IMR-90 (cell line): ENCODE data around the gene PDS5B. TPM values are rescaled to one million over a fixed set of nuclear protein-coding genes. Genes with fewer than 3 reads are reported as not detected.

ENCODE experiments used
- ATAC-seq: fragments of 200-7000 bp; cut with Tn5 transposase; 2 replicates; pipeline ENCODE4 v1.9.1; 2020; ENCODE audit warnings: low read depth, mild to moderate bottlenecking, moderate library complexity
- BruUV-seq: library from RNA; stranded (reverse); fragments of 400-500 nt; replicated peaks from 2 replicates; lab custom pipeline; 2021; lab: Mats Ljungman, UMichigan
- CTCF ChIA-PET: fragments of 300-600 bp; formaldehyde crosslinking; extraction: SDS; loops from one replicate; lab custom pipeline; 2021; ENCODE audit warnings: antibody characterized with exemption; lab: Yijun Ruan, JAX
- POLR2A ChIA-PET: fragments of 300-600 bp; sonication (Branson Sonifier 250); formaldehyde crosslinking; loops from one replicate; lab custom pipeline; 2022; ENCODE audit warnings: antibody characterized with exemption; ENCODE audit not compliant: unreplicated experiment; lab: Charles Lee
- DNase-seq: peaks from one replicate; pipeline ENCODE4 v3.0.0; 2013
- H2AFZ ChIP-seq: replicated peaks from 2 replicates; pipeline ENCODE3; 2013; ENCODE audit warnings: low read length, mild to moderate bottlenecking; ENCODE audit not compliant: poor library complexity
- H2AK5ac ChIP-seq: 2 replicates; pipeline ENCODE4 v1.6.1; 2013; ENCODE audit warnings: low read depth, low read length, inconsistent platforms
- H2AK9ac ChIP-seq: replicated peaks from 2 replicates; pipeline ENCODE3; 2013; ENCODE audit warnings: mild to moderate bottlenecking, low read depth, low read length, moderate library complexity; ENCODE audit not compliant: poor library complexity
- H2BK120ac ChIP-seq: 2 replicates; pipeline ENCODE4 v1.6.1; 2013; ENCODE audit warnings: low read depth, low read length, inconsistent platforms
- H2BK15ac ChIP-seq: 3 replicates; pipeline ENCODE4 v1.6.1; 2013; ENCODE audit warnings: low read depth, low read length, inconsistent platforms
- H2BK20ac ChIP-seq: 2 replicates; pipeline ENCODE4 v1.6.1; 2013; ENCODE audit warnings: low read depth, mild to moderate bottlenecking, inconsistent platforms, low read length, moderate library complexity
- H2BK5ac ChIP-seq: 2 replicates; pipeline ENCODE4 v1.6.1; 2013; ENCODE audit warnings: mild to moderate bottlenecking, low read depth, low read length, inconsistent platforms; ENCODE audit not compliant: poor library complexity, severe bottlenecking
- H3K14ac ChIP-seq: replicated peaks from 2 replicates; pipeline ENCODE4 v1.6.1; 2013; ENCODE audit warnings: low read depth, low read length, inconsistent platforms
- H3K18ac ChIP-seq: 2 replicates; pipeline ENCODE4 v1.6.1; 2013; ENCODE audit warnings: low read depth, low read length, control low read depth
- H3K23ac ChIP-seq: 2 replicates; pipeline ENCODE4 v1.6.1; 2013; ENCODE audit warnings: low read depth, low read length, inconsistent platforms
- H3K27ac ChIP-seq: 2 replicates; pipeline ENCODE4 v1.5.1; 2013; ENCODE audit warnings: mild to moderate bottlenecking, control low read depth, low read length; ENCODE audit not compliant: insufficient read depth
- H3K27me3 ChIP-seq: 2 replicates; pipeline ENCODE4 v1.6.1; 2013; ENCODE audit warnings: low read length; ENCODE audit not compliant: control insufficient read depth, insufficient read depth
- H3K36me3 ChIP-seq: 2 replicates; pipeline ENCODE4 v1.6.1; 2013; ENCODE audit warnings: low read length, mixed read lengths; ENCODE audit not compliant: control insufficient read depth, insufficient read depth
- H3K4ac ChIP-seq: 2 replicates; pipeline ENCODE4 v1.6.1; 2013; ENCODE audit warnings: low read depth, low read length, inconsistent platforms
- H3K4me1 ChIP-seq: 2 replicates; pipeline ENCODE4 v1.6.1; 2013; ENCODE audit warnings: low read length, mixed read lengths; ENCODE audit not compliant: control insufficient read depth, insufficient read depth
- H3K4me2 ChIP-seq: 2 replicates; pipeline ENCODE4 v1.6.1; 2013; ENCODE audit warnings: low read depth, mild to moderate bottlenecking, control low read depth, low read length, moderate library complexity
- H3K4me3 ChIP-seq: 2 replicates; pipeline ENCODE4 v1.5.1; 2013; ENCODE audit warnings: low read depth, mild to moderate bottlenecking, control low read depth, low read length, moderate library complexity; ENCODE audit not compliant: insufficient read depth
- H3K56ac ChIP-seq: 2 replicates; pipeline ENCODE4 v1.6.1; 2013; ENCODE audit warnings: low read length, inconsistent platforms; ENCODE audit not compliant: insufficient read depth; ENCODE audit errors: extremely low read depth
- H3K79me1 ChIP-seq, 2 experiments: 2 replicates each; pipeline ENCODE4 v1.6.1; 2013; ENCODE audit warnings: low read length in 2 of 2, inconsistent platforms in 1 of 2, low read depth in 1 of 2
- H3K9ac ChIP-seq: 2 replicates; pipeline ENCODE4 v1.6.1; 2013; ENCODE audit warnings: low read depth, low read length, control low read depth
- H3K9me1 ChIP-seq: 2 replicates; pipeline ENCODE4 v1.6.1; 2013; ENCODE audit warnings: low read length, inconsistent platforms; ENCODE audit not compliant: insufficient read depth
- H3K9me3 ChIP-seq: 2 replicates; pipeline ENCODE4 v1.6.1; 2013; ENCODE audit warnings: low read length; ENCODE audit not compliant: control insufficient read depth, insufficient read depth
- H4K20me1 ChIP-seq: 2 replicates; pipeline ENCODE4 v1.6.1; 2013; ENCODE audit warnings: low read length, inconsistent platforms; ENCODE audit not compliant: insufficient read depth
- H4K5ac ChIP-seq: 2 replicates; pipeline ENCODE4 v1.6.1; 2013; ENCODE audit warnings: mild to moderate bottlenecking, low read depth, low read length, control low read depth
- H4K8ac ChIP-seq, 2 experiments: 2 replicates each; pipeline ENCODE4 v1.6.1; 2013; ENCODE audit warnings: low read depth in 2 of 2, low read length in 2 of 2, control low read depth in 1 of 2, inconsistent platforms in 1 of 2
- H4K91ac ChIP-seq: 2 replicates; pipeline ENCODE4 v1.6.1; 2013; ENCODE audit warnings: low read depth, low read length, inconsistent platforms; ENCODE audit not compliant: insufficient read depth
- BHLHE40 ChIP-seq: fragments of 150-350 bp; IDR thresholded peaks from 2 replicates; pipeline ENCODE4 v1.6.1; 2016; ENCODE audit warnings: mild to moderate bottlenecking, low read depth, low read length
- CEBPB ChIP-seq: IDR thresholded peaks from 2 replicates; pipeline ENCODE4 v1.6.1; 2012; ENCODE audit warnings: low read depth, low read length, improper control_type of control experiment
- CHD1 ChIP-seq: IDR thresholded peaks from 2 replicates; pipeline ENCODE4 v1.6.1; 2012; ENCODE audit warnings: low read depth, low read length, improper control_type of control experiment
- FOS ChIP-seq: fragments of 150-350 bp; IDR thresholded peaks from 2 replicates; pipeline ENCODE4 v1.6.1; 2016; ENCODE audit warnings: low read depth, low read length
- MAFK ChIP-seq: IDR thresholded peaks from 2 replicates; pipeline ENCODE4 v1.6.1; 2012; ENCODE audit warnings: low read depth, low read length, improper control_type of control experiment
- MAZ ChIP-seq: IDR thresholded peaks from 2 replicates; pipeline ENCODE4 v1.6.1; 2012; ENCODE audit warnings: low read depth, mild to moderate bottlenecking, low read length, improper control_type of control experiment, moderate library complexity, borderline replicate concordance
- MXI1 ChIP-seq: IDR thresholded peaks from 2 replicates; pipeline ENCODE4 v1.6.1; 2012; ENCODE audit warnings: low read depth, mild to moderate bottlenecking, low read length, moderate library complexity, borderline replicate concordance
- NFE2L2 ChIP-seq: fragments of 150-350 bp; IDR thresholded peaks from 2 replicates; pipeline ENCODE4 v1.6.1; 2016; ENCODE audit warnings: low read depth, mild to moderate bottlenecking, low read length
- POLR2A ChIP-seq: IDR thresholded peaks from 2 replicates; pipeline ENCODE4 v1.6.1; 2012; ENCODE audit warnings: mild to moderate bottlenecking, low read depth, low read length
- RAD21 ChIP-seq: IDR thresholded peaks from 2 replicates; pipeline ENCODE4 v1.6.1; 2012; ENCODE audit warnings: low read length, improper control_type of control experiment
- RCOR1 ChIP-seq: IDR thresholded peaks from 2 replicates; pipeline ENCODE4 v1.6.1; 2012; ENCODE audit warnings: mild to moderate bottlenecking, low read length, improper control_type of control experiment; ENCODE audit not compliant: insufficient replicate concordance
- RFX5 ChIP-seq: IDR thresholded peaks from 2 replicates; pipeline ENCODE4 v1.8.0; 2012; ENCODE audit warnings: low read depth, mild to moderate bottlenecking, low read length, moderate library complexity
- SMC3 ChIP-seq: fragments of 150-350 bp; IDR thresholded peaks from 2 replicates; pipeline ENCODE4 v1.6.1; 2016; ENCODE audit warnings: low read depth, mild to moderate bottlenecking, antibody characterized with exemption, low read length, moderate library complexity
- WGBS, 2 experiments: methylation state at CpG; one replicate each; pipeline versions ENCODE4 v1.1.5 to v1.1.7; 2013; ENCODE audit warnings: missing lambda C conversion rate in 2 of 2; ENCODE audit not compliant: insufficient read length in 1 of 2; ENCODE audit errors: extremely low coverage in 2 of 2; 5-methylcytosine and 5-hydroxymethylcytosine counted together
- dilution Hi-C: fragments of 300-500 bp; cut with HindIII; formaldehyde crosslinking; loops from one replicate; pipeline ENCODE4 v1.14.3; 2018; ENCODE audit warnings: low sequenced_read_pairs; ENCODE audit not compliant: unreplicated experiment
- in situ Hi-C: fragments of 300-500 bp; cut with MboI; formaldehyde crosslinking; loops from 3 replicates; pipeline ENCODE4 v1.14.3; 2019; ENCODE audit warnings: low sequenced_read_pairs, inconsistent platforms, mixed read lengths
- intact Hi-C: fragments of 100-400 bp; cut with micrococcal nuclease; formaldehyde crosslinking; loops from 2 replicates; pipeline ENCODE4 v1.10.0; 2022
- polyA plus RNA-seq, 3 experiments: library from polyadenylated mRNA; depleted of rRNA; stranded (reverse); fragments of >200 nt; gene quantifications; 2 replicates each; pipeline ENCODE4 v1.2.3, GENCODE V29; 2012; ENCODE audit warnings: low replicate concordance in 1 of 3
- total RNA-seq: library from RNA; depleted of rRNA; stranded (reverse); fragments of >200 nt; gene quantifications from 2 replicates; pipeline ENCODE4 v1.2.3, GENCODE V29; 2012
- TF ChIP-seq, protein P1 (sequence below): fragments of 150-350 bp; IDR thresholded peaks from 2 replicates; pipeline ENCODE4 v1.6.1; 2016; ENCODE audit warnings: low read depth, mild to moderate bottlenecking, low read length, moderate library complexity, borderline replicate concordance
- TF ChIP-seq, protein P2 (sequence below): conservative IDR thresholded peaks from 2 replicates; pipeline ENCODE4 v1.5.1; 2012; ENCODE audit warnings: mild to moderate bottlenecking, low read depth, low read length, improper control_type of control experiment
- TF ChIP-seq, protein P3 (sequence below): fragments of 150-350 bp; IDR thresholded peaks from 2 replicates; pipeline ENCODE4 v1.6.1; 2017; ENCODE audit warnings: mild to moderate bottlenecking, antibody characterized with exemption, low read length, low read depth

Gene PDS5B
- total and polyA plus RNA-seq, 2 of the 4 experiments (the other 2 are of a cell fraction), result 6.2 to 20.1 TPM

DNA sequence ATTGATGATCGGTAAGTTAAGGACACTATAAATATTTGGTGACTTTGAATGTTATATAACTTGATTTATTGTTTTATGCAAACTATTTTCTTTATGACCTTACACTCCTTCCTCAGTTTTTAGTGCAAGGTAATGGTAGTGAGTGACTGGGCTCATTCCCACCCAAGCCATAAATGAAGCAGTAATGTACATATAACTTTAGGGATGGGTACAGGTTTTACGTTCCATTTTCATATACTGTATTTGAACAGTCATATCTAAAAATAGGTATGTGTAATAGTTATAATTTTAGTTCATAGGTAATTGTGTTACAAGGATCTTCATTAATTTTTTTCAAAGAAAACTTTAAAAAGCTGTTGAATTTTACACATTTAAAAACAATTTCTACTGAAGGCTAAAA lies 101.0 kb downstream of the PDS5B start:
- intact Hi-C loops (no loop called here), dilution Hi-C loops (no loop called here), in situ Hi-C loops (no loop called here)
- Histone ChIP-seq H4K20me1 (no peaks in the 10 kb centered on the region), H3K36me3 (peaks cover 6% of the 10 kb centered on the region; the same call in 1 of the 2 replicates), H3K9ac (no peak overlapping the region), H2AK9ac (no peak overlapping the region), H2AFZ (no peak overlapping the region), H3K4me3 (no peak overlapping the region), H3K4me2 (no peak overlapping the region), H2BK5ac (no peak overlapping the region), H4K8ac (no peak overlapping the region), H4K5ac (no peak overlapping the region), H3K9me1 (no peaks in the 10 kb centered on the region), H3K56ac (no peak overlapping the region), H4K91ac (no peak overlapping the region), H2BK20ac (no peak overlapping the region), H2BK120ac (no peak overlapping the region), H3K4me1 (no peaks in the 10 kb centered on the region), H2AK5ac (no peak overlapping the region), H3K9me3 (no peaks in the 10 kb centered on the region), H2BK15ac (no peak overlapping the region), H3K27me3 (no peaks in the 10 kb centered on the region), H3K14ac (no peak overlapping the region), H3K18ac (no peak overlapping the region), H3K27ac (no peak overlapping the region), H3K79me1 (peaks cover 0 to 4% of the 10 kb centered on the region in 2 experiments; a peak in 1 of 4 replicates), H3K4ac (no peak overlapping the region), H3K23ac (no peak overlapping the region)
- DNase-seq, result no peak
- no peak for ATAC-seq
- CTCF ChIA-PET, result interaction anchor here (0.7 to 0.8 kb wide), 2 partner anchors 18 to 37 kb away, joined by 3 to 6 read pairs; no protein-coding TSS in a partner anchor
- no CpG with 5 or more reads among the region's 2 CpGs for WGBS, 2 experiments
- POLR2A ChIA-PET, result no interaction called here
- TF ChIP-seq POLR2A (no peak), FOS (no peak), RFX5 (no peak), BHLHE40 (no peak), CHD1 (no peak), RCOR1 (no peak), SMC3 (no peak), MAFK (no peak), RAD21 (no peak), NFE2L2 (no peak), MXI1 (no peak), MAZ (no peak), CEBPB (no peak)
- TF ChIP-seq, protein P1, sequence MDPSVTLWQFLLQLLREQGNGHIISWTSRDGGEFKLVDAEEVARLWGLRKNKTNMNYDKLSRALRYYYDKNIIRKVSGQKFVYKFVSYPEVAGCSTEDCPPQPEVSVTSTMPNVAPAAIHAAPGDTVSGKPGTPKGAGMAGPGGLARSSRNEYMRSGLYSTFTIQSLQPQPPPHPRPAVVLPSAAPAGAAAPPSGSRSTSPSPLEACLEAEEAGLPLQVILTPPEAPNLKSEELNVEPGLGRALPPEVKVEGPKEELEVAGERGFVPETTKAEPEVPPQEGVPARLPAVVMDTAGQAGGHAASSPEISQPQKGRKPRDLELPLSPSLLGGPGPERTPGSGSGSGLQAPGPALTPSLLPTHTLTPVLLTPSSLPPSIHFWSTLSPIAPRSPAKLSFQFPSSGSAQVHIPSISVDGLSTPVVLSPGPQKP, result no peak
- TF ChIP-seq, protein P2, sequence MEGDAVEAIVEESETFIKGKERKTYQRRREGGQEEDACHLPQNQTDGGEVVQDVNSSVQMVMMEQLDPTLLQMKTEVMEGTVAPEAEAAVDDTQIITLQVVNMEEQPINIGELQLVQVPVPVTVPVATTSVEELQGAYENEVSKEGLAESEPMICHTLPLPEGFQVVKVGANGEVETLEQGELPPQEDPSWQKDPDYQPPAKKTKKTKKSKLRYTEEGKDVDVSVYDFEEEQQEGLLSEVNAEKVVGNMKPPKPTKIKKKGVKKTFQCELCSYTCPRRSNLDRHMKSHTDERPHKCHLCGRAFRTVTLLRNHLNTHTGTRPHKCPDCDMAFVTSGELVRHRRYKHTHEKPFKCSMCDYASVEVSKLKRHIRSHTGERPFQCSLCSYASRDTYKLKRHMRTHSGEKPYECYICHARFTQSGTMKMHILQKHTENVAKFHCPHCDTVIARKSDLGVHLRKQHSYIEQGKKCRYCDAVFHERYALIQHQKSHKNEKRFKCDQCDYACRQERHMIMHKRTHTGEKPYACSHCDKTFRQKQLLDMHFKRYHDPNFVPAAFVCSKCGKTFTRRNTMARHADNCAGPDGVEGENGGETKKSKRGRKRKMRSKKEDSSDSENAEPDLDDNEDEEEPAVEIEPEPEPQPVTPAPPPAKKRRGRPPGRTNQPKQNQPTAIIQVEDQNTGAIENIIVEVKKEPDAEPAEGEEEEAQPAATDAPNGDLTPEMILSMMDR, result no peak
- TF ChIP-seq, protein P3, sequence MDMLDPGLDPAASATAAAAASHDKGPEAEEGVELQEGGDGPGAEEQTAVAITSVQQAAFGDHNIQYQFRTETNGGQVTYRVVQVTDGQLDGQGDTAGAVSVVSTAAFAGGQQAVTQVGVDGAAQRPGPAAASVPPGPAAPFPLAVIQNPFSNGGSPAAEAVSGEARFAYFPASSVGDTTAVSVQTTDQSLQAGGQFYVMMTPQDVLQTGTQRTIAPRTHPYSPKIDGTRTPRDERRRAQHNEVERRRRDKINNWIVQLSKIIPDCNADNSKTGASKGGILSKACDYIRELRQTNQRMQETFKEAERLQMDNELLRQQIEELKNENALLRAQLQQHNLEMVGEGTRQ, result no peak
- no TSS peak for BruUV-seq
